H9 (cell line): ENCODE measurements around the gene SCNN1G. TPM values are rescaled to one million over a fixed set of nuclear protein-coding genes. Genes with fewer than 3 reads are reported as not detected.

Experiments
- DNase-seq: peaks from one replicate; pipeline ENCODE4 v3.0.0-alpha.2; 2017
- H2AFZ ChIP-seq: one replicate; pipeline ENCODE4 v1.6.1; 2013; ENCODE audit warnings: mild to moderate bottlenecking, low read length, control low read depth, moderate library complexity
- H2AK5ac ChIP-seq: 2 replicates; pipeline ENCODE4 v1.6.1; 2013; ENCODE audit warnings: low read length, control low read depth, mixed read lengths; ENCODE audit not compliant: insufficient read length
- H2BK120ac ChIP-seq: one replicate; pipeline ENCODE4 v1.6.1; 2013; ENCODE audit warnings: low read depth, mild to moderate bottlenecking, low read length, control low read depth, inconsistent platforms; ENCODE audit not compliant: poor library complexity, severe bottlenecking
- H2BK12ac ChIP-seq: 2 replicates; pipeline ENCODE4 v1.6.1; 2013; ENCODE audit warnings: low read length, control low read depth, mixed read lengths, low read depth; ENCODE audit not compliant: insufficient read length
- H2BK15ac ChIP-seq: 2 replicates; pipeline ENCODE4 v1.6.1; 2013; ENCODE audit warnings: low read depth, low read length, control low read depth
- H2BK20ac ChIP-seq: one replicate; pipeline ENCODE4 v1.6.1; 2013; ENCODE audit warnings: low read depth, mild to moderate bottlenecking, low read length, control low read depth, inconsistent platforms; ENCODE audit not compliant: poor library complexity, severe bottlenecking
- H2BK5ac ChIP-seq: 2 replicates; pipeline ENCODE4 v1.6.1; 2013; ENCODE audit warnings: low read length, control low read depth, mixed read lengths; ENCODE audit not compliant: insufficient read length
- H3K14ac ChIP-seq: 2 replicates; pipeline ENCODE4 v1.6.1; 2013; ENCODE audit warnings: low read length, control low read depth; ENCODE audit not compliant: insufficient read depth
- H3K18ac ChIP-seq: 2 replicates; pipeline ENCODE4 v1.6.1; 2013; ENCODE audit warnings: low read depth, mild to moderate bottlenecking, mixed read lengths, low read length, control low read depth; ENCODE audit not compliant: insufficient read length
- H3K23ac ChIP-seq: 2 replicates; pipeline ENCODE4 v1.6.1; 2013; ENCODE audit warnings: low read length, control low read depth, mixed read lengths, low read depth; ENCODE audit not compliant: insufficient read length
- H3K23me2 ChIP-seq: 2 replicates; pipeline ENCODE4 v1.6.1; 2013; ENCODE audit warnings: low read depth, mild to moderate bottlenecking, mixed read lengths, low read length, control low read depth; ENCODE audit not compliant: insufficient read length, poor library complexity, severe bottlenecking
- H3K27ac ChIP-seq: 2 replicates; pipeline ENCODE4 v1.5.1; 2013; ENCODE audit warnings: low read length, control low read depth, mixed read lengths, low read depth; ENCODE audit not compliant: insufficient read length
- H3K27me3 ChIP-seq: 2 replicates; pipeline ENCODE4 v1.6.1; 2013; ENCODE audit warnings: low read length, control low read depth, inconsistent platforms; ENCODE audit not compliant: insufficient read depth
- H3K4ac ChIP-seq: 2 replicates; pipeline ENCODE4 v1.6.1; 2013; ENCODE audit warnings: low read depth, mild to moderate bottlenecking, control low read depth, inconsistent platforms, low read length, moderate library complexity
- H3K4me1 ChIP-seq: 2 replicates; pipeline ENCODE4 v1.6.1; 2013; ENCODE audit warnings: low read length, control low read depth, inconsistent platforms; ENCODE audit not compliant: insufficient read depth
- H3K4me2 ChIP-seq: 2 replicates; pipeline ENCODE4 v1.6.1; 2013; ENCODE audit warnings: low read length, control low read depth, mixed read lengths; ENCODE audit not compliant: insufficient read length, insufficient read depth
- H3K56ac ChIP-seq: 2 replicates; pipeline ENCODE4 v1.6.1; 2013; ENCODE audit warnings: low read depth, mild to moderate bottlenecking, mixed read lengths, low read length, control low read depth; ENCODE audit not compliant: insufficient read length
- H3K79me1 ChIP-seq: 2 replicates; pipeline ENCODE4 v1.6.1; 2013; ENCODE audit warnings: low read depth, mild to moderate bottlenecking, moderate library complexity, low read length, control low read depth, inconsistent platforms; ENCODE audit not compliant: insufficient read depth, poor library complexity, severe bottlenecking
- H3K79me2 ChIP-seq: 2 replicates; pipeline ENCODE4 v1.6.1; 2013; ENCODE audit warnings: low read length, control low read depth, inconsistent platforms; ENCODE audit not compliant: insufficient read depth
- H3K9ac ChIP-seq: 2 replicates; pipeline ENCODE4 v1.6.1; 2013; ENCODE audit warnings: low read length, control low read depth, mixed read lengths; ENCODE audit not compliant: insufficient read length; ENCODE audit errors: extremely low read depth
- H3K9me3 ChIP-seq: one replicate; pipeline ENCODE4 v1.6.1; 2013; ENCODE audit warnings: low read depth, low read length, inconsistent platforms; ENCODE audit not compliant: control insufficient read depth
- H3T11ph ChIP-seq: one replicate; pipeline ENCODE4 v1.6.1; 2013; ENCODE audit warnings: mild to moderate bottlenecking, low read length, control low read depth, inconsistent platforms
- H4K20me1 ChIP-seq: one replicate; pipeline ENCODE4 v1.6.1; 2013; ENCODE audit not compliant: control insufficient read depth, insufficient read length, insufficient read depth
- H4K5ac ChIP-seq: 2 replicates; pipeline ENCODE4 v1.6.1; 2013; ENCODE audit warnings: low read depth, mild to moderate bottlenecking, mixed read lengths, low read length, control low read depth; ENCODE audit not compliant: insufficient read length
- H4K8ac ChIP-seq: replicated peaks from 2 replicates; pipeline ENCODE4 v1.6.1; 2013; ENCODE audit warnings: low read length, control low read depth, mixed read lengths, low read depth; ENCODE audit not compliant: insufficient read length
- H4K91ac ChIP-seq: 2 replicates; pipeline ENCODE4 v1.6.1; 2013; ENCODE audit warnings: low read depth, mild to moderate bottlenecking, moderate library complexity, mixed read lengths, low read length, control low read depth; ENCODE audit not compliant: insufficient read length
- H3K27ac Mint-ChIP-seq, 3 experiments: 2 replicates in 2 of 3; 3 replicates in 1 of 3; pipeline ENCODE4 v1.8.0; 2020 to 2021; ENCODE audit warnings: mixed read lengths in 3 of 3, mild to moderate bottlenecking in 1 of 3, moderate library complexity in 1 of 3
- H3K27me3 Mint-ChIP-seq: 2 replicates; pipeline ENCODE4 v1.8.0; 2021; ENCODE audit warnings: low read depth, mild to moderate bottlenecking, moderate library complexity, mixed read lengths
- H3K36me3 Mint-ChIP-seq, 3 experiments: 2 replicates in 2 of 3; 3 replicates in 1 of 3; pipeline ENCODE4 v1.8.0; 2020 to 2021; ENCODE audit warnings: low read depth in 3 of 3, mixed read lengths in 3 of 3; ENCODE audit not compliant: insufficient read depth in 1 of 3
- H3K4me1 Mint-ChIP-seq, 2 experiments: 2 replicates each; pipeline ENCODE4 v1.8.0; 2020; ENCODE audit warnings: mixed read lengths in 2 of 2
- H3K4me3 Mint-ChIP-seq, 2 experiments: 2 replicates in 1 of 2; 3 replicates in 1 of 2; pipeline ENCODE4 v1.8.0; 2020 to 2021; ENCODE audit warnings: mild to moderate bottlenecking in 2 of 2, mixed read lengths in 2 of 2, moderate library complexity in 1 of 2
- H3K9me3 Mint-ChIP-seq, 2 experiments: 2 replicates in 1 of 2; 3 replicates in 1 of 2; pipeline ENCODE4 v1.8.0; 2020; ENCODE audit warnings: mild to moderate bottlenecking in 2 of 2, mixed read lengths in 2 of 2, moderate library complexity in 1 of 2
- WGBS: extraction: QIAGEN DNeasy Blood & Tissue Kit; methylation state at CpG from one replicate; pipeline ENCODE4 v1.1.7; 2013; ENCODE audit warnings: missing lambda C conversion rate, low lambda C conversion rate, mixed read lengths; ENCODE audit not compliant: insufficient read length; ENCODE audit errors: extremely low coverage; 5-methylcytosine and 5-hydroxymethylcytosine counted together
- total RNA-seq: library from RNA; stranded (reverse); gene quantifications from 2 replicates; pipeline ENCODE4 v1.2.1, GENCODE V29; 2021
- TF ChIP-seq, protein P1 (sequence below): fragments of 200-600 bp; sonication (generic); conservative IDR thresholded peaks from 3 replicates; pipeline ENCODE4 v1.8.0; 2021; ENCODE audit warnings: antibody characterized with exemption, mild to moderate bottlenecking

SCNN1G gene
- total RNA-seq, 1 experiment from 2014 or later: 0.74 TPM

GRCh38 chr16:23213831-23214230 is 31.3 kb downstream of the SCNN1G start:
- H2BK5ac ChIP-seq: no peak overlapping the region
- H3K4me1 ChIP-seq: no peaks in the 10 kb centered on the region
- H3K4me2 ChIP-seq: no peak overlapping the region
- H3K56ac ChIP-seq: no peak overlapping the region
- H3K9me3 ChIP-seq: no peaks in the 10 kb centered on the region
- no peak overlapping the region for H4K5ac ChIP-seq
- H3K27me3 ChIP-seq: no peaks in the 10 kb centered on the region
- Mint-ChIP-seq H3K27me3 (no peaks in the 10 kb centered on the region; the same call in 1 of the 2 replicates), H3K4me3 (no peak overlapping the region), H3K9me3 (no peaks in the 10 kb centered on the region; a peak in 2 of 5 replicates), H3K27ac (no peak overlapping the region), H3K4me1 (peaks cover 3% of the 10 kb centered on the region in 2 experiments; a peak in 3 of 4 replicates), H3K36me3 (no peaks in the 10 kb centered on the region)
- H3K27ac ChIP-seq: no peak overlapping the region
- H3K79me2 ChIP-seq: no peaks in the 10 kb centered on the region
- H2BK20ac ChIP-seq: no peak overlapping the region
- DNase-seq: no peak
- no peak overlapping the region for H3T11ph ChIP-seq
- no peaks in the 10 kb centered on the region for H3K79me1 ChIP-seq
- H4K91ac ChIP-seq: no peak overlapping the region
- H3K23me2 ChIP-seq: no peaks in the 10 kb centered on the region
- no CpG with 5 or more reads among the region's 3 CpGs for WGBS
- H3K14ac ChIP-seq: no peak overlapping the region
- H2BK12ac ChIP-seq: no peak overlapping the region
- TF ChIP-seq, protein P1, sequence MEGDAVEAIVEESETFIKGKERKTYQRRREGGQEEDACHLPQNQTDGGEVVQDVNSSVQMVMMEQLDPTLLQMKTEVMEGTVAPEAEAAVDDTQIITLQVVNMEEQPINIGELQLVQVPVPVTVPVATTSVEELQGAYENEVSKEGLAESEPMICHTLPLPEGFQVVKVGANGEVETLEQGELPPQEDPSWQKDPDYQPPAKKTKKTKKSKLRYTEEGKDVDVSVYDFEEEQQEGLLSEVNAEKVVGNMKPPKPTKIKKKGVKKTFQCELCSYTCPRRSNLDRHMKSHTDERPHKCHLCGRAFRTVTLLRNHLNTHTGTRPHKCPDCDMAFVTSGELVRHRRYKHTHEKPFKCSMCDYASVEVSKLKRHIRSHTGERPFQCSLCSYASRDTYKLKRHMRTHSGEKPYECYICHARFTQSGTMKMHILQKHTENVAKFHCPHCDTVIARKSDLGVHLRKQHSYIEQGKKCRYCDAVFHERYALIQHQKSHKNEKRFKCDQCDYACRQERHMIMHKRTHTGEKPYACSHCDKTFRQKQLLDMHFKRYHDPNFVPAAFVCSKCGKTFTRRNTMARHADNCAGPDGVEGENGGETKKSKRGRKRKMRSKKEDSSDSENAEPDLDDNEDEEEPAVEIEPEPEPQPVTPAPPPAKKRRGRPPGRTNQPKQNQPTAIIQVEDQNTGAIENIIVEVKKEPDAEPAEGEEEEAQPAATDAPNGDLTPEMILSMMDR: no peak
- H4K8ac ChIP-seq: no peak overlapping the region
- no peak overlapping the region for H2BK15ac ChIP-seq
- no peaks in the 10 kb centered on the region for H4K20me1 ChIP-seq
- no peak overlapping the region for H3K23ac ChIP-seq
- no peak overlapping the region for H2AFZ ChIP-seq
- no peak overlapping the region for H3K4ac ChIP-seq
- no peak overlapping the region for H2AK5ac ChIP-seq
- H2BK120ac ChIP-seq: no peak overlapping the region
- H3K9ac ChIP-seq: no peak overlapping the region
- H3K18ac ChIP-seq: no peak overlapping the region
